GM23248 (cell line): ENCODE data around the gene TLE4.

Source experiments
- EZH2 ChIP-seq: fragments of 200-600 bp; sonication (generic); IDR thresholded peaks from 2 replicates; pipeline ENCODE4 v1.6.1; 2018; ENCODE audit warnings: antibody characterized with exemption, mild to moderate bottlenecking; ENCODE audit not compliant: insufficient read depth, poor library complexity, severe bottlenecking
- EZH2phosphoT487 ChIP-seq: fragments of 200-600 bp; sonication (generic); IDR thresholded peaks from 2 replicates; pipeline ENCODE4 v1.6.1; 2018; ENCODE audit warnings: antibody characterized with exemption, moderate library complexity, mild to moderate bottlenecking, low read depth; ENCODE audit not compliant: insufficient read depth

DNA sequence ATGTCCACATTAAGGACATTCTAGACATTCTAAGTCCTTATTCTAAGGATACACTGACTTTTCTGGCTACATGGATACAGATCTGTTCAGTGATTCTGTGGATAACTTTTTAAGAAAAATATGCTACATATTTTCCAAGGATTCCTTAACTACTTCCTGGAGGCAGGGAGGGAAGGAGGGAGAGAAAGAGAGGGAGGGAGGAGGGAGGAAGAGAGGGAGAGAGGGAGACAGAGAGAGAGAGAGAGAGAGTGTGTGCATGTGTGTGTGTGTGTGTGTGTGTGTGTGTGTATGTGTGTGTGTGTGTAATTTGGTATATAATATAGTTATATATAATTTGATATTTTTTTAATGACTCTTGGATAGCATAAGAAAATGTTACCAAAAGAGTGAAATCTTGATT lies 109.8 kb downstream of the TLE4 start:
- no peak for TF ChIP-seq EZH2
- TF ChIP-seq EZH2phosphoT487: no peak
